ENCODE results near the gene NAT10.

Gene NAT10

DNA sequence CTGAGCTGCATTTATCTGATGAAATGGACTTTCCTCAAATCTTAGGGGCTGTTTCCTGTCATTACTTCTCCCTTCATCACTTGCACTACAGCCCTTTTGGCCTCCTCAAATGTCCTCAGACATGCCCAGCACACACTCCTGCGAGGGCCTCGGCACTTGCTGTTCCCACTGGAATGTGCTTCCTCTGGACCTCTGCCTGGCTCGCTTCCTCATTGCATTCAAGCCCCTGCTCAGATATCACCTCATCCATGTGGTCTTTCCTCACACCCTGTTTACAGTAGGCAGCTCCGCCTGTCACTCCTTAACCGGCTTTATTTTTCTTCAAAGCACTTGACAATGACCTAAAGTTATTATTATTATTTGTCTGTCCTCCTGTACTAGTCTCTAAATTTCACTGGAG lies 9.0 kb downstream of the NAT10 start:
- no peak for TF ChIP-seq TAF1 (IDR thresholded peaks at IDR 0.05; ENCODE audit: borderline replicate concordance, low read depth, low read length)
- TF ChIP-seq POLR2AphosphoS5 (IDR thresholded peaks at IDR 0.05; ENCODE audit: low read depth, low read length): no peak
- no peak for FAIRE-seq
- DNase-seq (ENCODE audit: insufficient read length): no peak

DNA sequence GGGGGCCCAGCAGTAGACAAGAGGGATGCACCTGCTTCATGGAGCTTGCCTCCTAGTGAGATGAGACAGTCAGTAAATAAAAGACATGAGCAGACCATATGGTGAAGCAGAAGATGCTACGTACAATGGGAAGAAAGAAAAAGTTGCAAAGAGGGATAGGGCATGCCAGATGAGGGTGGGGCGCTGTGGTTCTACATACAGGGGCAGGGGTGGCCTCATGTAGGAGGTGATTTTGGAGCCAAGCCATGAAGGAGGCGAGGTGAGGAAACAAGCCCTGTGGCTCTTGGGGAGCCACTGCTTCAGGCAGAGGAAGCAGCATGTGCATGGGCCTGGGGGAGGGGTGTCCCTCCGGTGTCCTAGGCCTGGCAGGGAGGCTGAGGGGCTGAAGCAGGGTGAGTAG lies 15.2 kb downstream of the NAT10 start:
- FAIRE-seq (no peak), DNase-seq (ENCODE audit: insufficient read length) (no peak)
- TF ChIP-seq POLR2A (IDR thresholded peaks at IDR 0.05; ENCODE audit: low read depth, low read length) (no peak), POLR2AphosphoS5 (IDR thresholded peaks at IDR 0.05; ENCODE audit: low read depth, low read length) (no peak), TAF1 (IDR thresholded peaks at IDR 0.05; ENCODE audit: borderline replicate concordance, low read depth, low read length) (no peak)

DNA sequence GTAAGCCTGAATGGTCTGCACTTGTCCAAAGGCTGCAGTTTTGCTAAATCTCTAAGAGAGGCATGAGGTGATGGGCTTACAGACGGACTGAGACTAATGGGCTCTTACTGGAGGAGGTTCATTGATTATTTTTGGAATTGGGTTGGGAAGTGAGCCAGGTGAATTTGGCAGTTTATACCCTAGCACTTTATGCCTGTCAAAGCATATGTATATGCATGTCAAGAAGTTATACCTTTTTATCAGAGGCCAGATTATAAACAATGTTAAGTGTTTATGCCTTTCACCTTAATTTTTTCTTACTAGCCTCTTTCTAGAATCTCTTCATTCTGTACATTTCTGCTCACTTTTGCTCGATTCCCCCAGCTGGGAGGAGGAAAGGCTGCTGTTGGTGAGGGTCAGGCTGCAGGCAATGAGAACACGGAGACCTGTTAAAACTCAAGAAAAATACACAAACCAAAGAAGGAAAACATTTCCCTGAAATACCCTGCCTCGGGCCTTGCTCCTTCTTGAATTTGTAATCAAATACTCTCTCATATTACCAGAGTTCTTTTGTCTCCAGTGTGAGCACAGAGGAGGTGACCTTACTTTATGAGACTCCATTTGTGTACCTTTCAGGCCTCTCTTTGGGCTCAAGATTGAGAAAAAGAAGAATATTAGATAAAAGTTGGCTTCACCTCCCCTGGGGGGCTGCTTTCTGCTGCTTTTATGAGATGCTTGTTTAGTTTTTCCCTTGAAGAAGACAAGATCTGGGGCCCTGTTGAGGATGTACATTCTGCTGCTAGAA lies 19.6 kb downstream of the NAT10 start:
- DNase-seq (ENCODE audit: insufficient read length): no peak
- TF ChIP-seq TAF1 (IDR thresholded peaks at IDR 0.05; ENCODE audit: borderline replicate concordance, low read depth, low read length) (no peak), POLR2AphosphoS5 (IDR thresholded peaks at IDR 0.05; ENCODE audit: low read depth, low read length) (no peak), POLR2A (IDR thresholded peaks at IDR 0.05; ENCODE audit: low read depth, low read length) (no peak)

DNA sequence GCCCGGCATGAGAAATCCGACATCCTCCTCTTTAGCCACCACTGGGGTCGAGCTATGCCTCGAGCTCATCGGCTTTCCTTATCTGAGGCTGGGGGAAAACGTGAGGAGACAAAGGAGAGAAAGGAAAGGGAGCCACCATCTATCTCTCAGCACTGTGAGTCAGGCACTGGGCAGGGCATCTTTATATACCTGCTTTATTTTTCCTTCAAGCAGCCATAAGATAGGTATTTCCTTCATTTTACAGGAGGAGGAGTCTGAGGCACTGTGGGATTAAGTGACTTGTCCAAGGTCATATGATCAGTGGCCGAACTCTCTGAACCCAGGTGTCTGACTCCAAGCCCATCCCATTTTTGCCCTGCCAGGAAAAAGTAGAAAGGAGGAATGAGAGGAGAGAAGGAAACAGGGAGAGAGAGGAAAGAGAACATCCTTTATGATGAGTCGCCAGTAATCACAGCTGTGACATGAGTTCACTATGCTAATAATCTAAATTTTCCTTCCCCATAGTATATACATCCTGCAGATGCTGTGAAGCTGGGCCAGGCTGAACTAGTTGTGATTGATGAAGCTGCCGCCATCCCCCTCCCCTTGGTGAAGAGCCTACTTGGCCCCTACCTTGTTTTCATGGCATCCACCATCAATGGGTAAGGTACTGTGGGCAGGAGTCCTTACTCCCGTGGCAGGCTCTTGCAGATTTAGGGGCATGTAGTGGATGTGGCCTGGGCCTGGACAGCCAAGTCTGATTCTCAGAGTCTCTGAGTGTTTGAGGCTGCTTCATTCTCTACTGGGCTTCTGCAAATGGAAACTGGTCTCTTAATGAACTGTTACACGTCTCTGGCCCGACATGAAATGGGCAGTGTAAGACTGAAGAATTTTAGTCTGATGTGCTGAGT lies 21.8 kb downstream of the NAT10 start:
- TF ChIP-seq TAF1 (IDR thresholded peaks at IDR 0.05; ENCODE audit: borderline replicate concordance, low read depth, low read length) (no peak), POLR2AphosphoS5 (IDR thresholded peaks at IDR 0.05; ENCODE audit: low read depth, low read length) (no peak), POLR2A (IDR thresholded peaks at IDR 0.05; ENCODE audit: low read depth, low read length) (no peak)
- no peak for FAIRE-seq

More for the DNA sequence above, 19.6 kb downstream of the NAT10 start:
- no peak for FAIRE-seq

DNA sequence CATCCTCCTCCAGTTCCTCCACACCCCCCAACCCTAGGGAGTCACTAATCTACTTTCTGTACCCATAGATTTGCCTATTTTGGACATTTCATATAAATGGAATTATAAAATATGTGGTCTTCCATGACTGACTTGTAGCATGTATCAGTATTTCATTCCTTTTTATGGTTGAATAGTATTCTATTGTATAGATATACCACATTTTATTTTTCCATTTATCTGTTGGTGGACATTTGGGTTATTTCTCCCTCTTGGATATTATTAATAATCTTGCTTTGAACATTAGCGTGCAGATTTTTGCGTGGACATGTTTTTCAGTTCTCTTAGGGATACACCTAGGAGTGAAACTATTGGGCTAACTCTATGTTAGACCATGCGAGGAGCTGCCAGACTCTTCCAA lies 23.4 kb downstream of the NAT10 start:
- DNase-seq (ENCODE audit: insufficient read length): no peak
- FAIRE-seq: no peak
- TF ChIP-seq TAF1 (IDR thresholded peaks at IDR 0.05; ENCODE audit: borderline replicate concordance, low read depth, low read length): no peak
- no peak for TF ChIP-seq POLR2AphosphoS5 (IDR thresholded peaks at IDR 0.05; ENCODE audit: low read depth, low read length)
- no peak for TF ChIP-seq POLR2A (IDR thresholded peaks at IDR 0.05; ENCODE audit: low read depth, low read length)

More for the DNA sequence above, 21.8 kb downstream of the NAT10 start:
- DNase-seq (ENCODE audit: insufficient read length): no peak

DNA sequence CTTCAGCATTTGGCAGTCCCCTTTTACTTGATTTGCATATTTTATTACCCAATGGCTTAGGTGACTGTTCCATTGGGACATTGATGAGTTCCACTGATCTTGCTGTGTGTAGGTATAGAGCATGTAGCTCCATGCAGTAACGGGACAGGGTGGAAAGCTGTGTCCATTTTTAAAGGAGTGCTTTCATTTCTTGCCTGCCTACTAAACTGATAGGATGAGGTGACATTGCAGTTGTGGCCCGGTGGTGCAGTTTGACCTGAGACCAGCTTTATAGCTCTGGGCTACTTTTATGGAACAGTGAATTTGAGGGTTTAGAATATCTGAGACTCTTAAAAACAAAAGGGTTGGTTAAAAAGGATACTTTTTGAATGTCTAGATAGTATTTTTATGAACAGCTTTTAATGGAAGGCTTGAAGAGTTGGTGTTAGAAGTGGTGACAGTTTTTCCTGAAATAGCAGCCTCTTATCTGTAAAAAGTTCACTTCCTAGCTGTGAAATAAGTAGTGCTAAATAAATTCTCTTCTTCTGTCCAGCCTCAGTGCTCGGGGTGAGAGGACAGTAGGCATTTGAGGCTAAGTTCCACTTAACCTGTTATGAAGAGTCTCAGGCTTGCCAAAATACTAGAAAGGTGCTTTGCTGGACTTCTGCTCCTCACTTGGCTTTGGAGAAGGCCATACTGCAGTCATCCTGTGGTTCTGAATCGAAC lies 27.0 kb downstream of the NAT10 start:
- no peak for DNase-seq (ENCODE audit: insufficient read length)
- FAIRE-seq: no peak
- no peak for TF ChIP-seq POLR2AphosphoS5 (IDR thresholded peaks at IDR 0.05; ENCODE audit: low read depth, low read length)

DNA sequence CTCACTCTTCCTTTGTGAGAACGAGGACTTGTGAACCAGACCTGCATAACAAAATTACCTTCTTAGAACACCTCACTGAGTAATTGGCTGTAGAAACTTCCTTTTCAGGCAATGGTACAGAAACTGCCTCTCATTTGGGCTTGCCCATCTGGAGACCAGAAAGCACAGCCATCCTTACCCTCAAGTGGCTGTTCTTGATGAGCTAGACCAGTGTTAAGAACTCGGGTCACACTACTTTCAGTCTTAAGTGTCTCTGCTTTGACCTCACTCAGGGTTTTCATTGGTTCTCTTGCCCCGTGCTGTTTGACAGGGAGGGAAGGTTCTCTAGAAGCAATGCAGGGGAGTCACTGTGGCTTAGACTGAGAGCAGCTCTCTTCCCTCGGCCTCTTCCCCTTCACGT lies 29.3 kb downstream of the NAT10 start:
- no peak for DNase-seq (ENCODE audit: insufficient read length)
- TF ChIP-seq POLR2AphosphoS5 (IDR thresholded peaks at IDR 0.05; ENCODE audit: low read depth, low read length) (no peak), POLR2A (IDR thresholded peaks at IDR 0.05; ENCODE audit: low read depth, low read length) (no peak), TAF1 (IDR thresholded peaks at IDR 0.05; ENCODE audit: borderline replicate concordance, low read depth, low read length) (no peak)
- peak; percentile 70 for FAIRE-seq

DNA sequence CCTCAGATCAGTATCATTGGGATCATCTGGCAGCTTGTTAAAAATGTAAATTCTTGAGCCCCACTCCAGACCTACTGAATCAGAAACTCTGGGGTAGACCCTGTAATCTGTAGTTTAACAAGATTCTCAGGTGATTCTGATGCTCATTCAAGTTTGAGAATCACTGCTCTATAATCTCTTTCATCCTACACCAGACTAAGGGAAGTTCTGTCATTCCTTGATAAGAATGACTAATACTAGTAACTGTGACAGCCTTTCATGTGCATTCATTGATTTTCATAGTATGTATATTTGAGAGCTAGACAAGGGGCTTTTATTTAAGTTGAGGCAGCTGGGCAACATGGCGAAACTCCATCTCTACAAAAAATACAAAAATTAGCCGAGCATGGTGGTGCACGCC lies 30.0 kb downstream of the NAT10 start:
- DNase-seq (ENCODE audit: insufficient read length) (no peak), FAIRE-seq (no peak)
- TF ChIP-seq POLR2A (IDR thresholded peaks at IDR 0.05; ENCODE audit: low read depth, low read length): no peak
- TF ChIP-seq POLR2AphosphoS5 (IDR thresholded peaks at IDR 0.05; ENCODE audit: low read depth, low read length): no peak
- TF ChIP-seq TAF1 (IDR thresholded peaks at IDR 0.05; ENCODE audit: borderline replicate concordance, low read depth, low read length): no peak

DNA sequence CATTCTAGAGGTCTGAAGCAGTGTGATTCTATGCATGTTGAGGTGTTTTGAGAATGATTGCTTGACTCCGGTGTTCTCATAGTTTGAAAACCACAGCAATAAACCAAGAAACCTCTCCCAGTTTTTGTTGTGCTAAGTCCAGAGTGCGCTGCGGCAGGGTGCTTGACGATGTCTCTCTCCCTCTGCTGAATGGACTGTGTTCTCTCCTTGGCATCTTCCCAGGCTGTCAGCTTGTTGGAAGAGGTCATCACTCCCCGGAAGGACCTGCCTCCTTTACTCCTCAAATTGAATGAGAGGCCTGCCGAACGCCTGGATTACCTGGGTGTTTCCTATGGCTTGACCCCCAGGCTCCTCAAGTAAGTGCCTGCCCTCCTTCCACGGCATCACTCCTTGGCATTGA lies 31.0 kb downstream of the NAT10 start:
- DNase-seq (ENCODE audit: insufficient read length) (no peak), FAIRE-seq (no peak)
- no peak for TF ChIP-seq POLR2AphosphoS5 (IDR thresholded peaks at IDR 0.05; ENCODE audit: low read depth, low read length)
- no peak for TF ChIP-seq TAF1 (IDR thresholded peaks at IDR 0.05; ENCODE audit: borderline replicate concordance, low read depth, low read length)
- no peak for TF ChIP-seq POLR2A (IDR thresholded peaks at IDR 0.05; ENCODE audit: low read depth, low read length)

DNA sequence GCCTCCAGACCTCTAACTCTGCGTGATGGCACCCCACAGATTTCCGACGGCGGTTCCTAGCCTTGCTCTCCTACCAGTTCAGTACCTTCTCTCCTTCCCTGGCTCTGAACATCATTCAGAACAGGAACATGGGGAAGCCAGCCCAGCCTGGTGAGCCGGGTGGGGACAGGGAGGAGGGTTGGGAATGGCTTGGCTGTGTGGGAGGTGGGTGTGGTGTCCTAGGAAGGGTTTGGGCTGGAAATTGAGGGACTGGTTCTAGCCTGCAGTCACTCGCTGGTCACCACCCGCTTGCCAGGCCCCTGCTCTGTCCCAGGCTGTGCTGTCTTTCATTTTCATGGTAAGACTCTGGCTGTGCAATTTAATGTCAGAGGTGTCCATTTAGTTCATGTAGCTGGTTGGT lies 33.9 kb downstream of the NAT10 start:
- FAIRE-seq: no peak
- no peak for TF ChIP-seq TAF1 (IDR thresholded peaks at IDR 0.05; ENCODE audit: borderline replicate concordance, low read depth, low read length)
- no peak for TF ChIP-seq POLR2AphosphoS5 (IDR thresholded peaks at IDR 0.05; ENCODE audit: low read depth, low read length)
- TF ChIP-seq POLR2A (IDR thresholded peaks at IDR 0.05; ENCODE audit: low read depth, low read length): no peak
- no peak for DNase-seq (ENCODE audit: insufficient read length)

DNA sequence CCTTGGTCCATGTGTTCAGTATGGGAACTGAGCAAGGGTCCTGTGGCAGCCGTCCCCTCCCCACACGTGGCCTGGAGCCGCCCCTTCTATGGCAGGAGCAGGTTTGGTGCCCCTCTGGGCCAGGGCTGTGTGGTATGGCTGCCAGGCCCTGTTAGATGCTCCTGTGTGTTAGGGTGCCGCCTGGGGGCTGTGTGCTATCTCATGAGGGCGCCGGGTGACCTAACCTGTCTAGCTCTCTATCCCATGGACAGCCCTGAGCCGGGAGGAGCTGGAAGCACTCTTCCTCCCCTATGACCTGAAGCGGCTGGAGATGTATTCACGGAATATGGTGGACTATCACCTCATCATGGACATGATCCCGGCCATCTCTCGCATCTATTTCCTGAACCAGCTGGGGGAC lies 34.7 kb downstream of the NAT10 start:
- no peak for TF ChIP-seq POLR2A (IDR thresholded peaks at IDR 0.05; ENCODE audit: low read depth, low read length)
- no peak for TF ChIP-seq POLR2AphosphoS5 (IDR thresholded peaks at IDR 0.05; ENCODE audit: low read depth, low read length)
- TF ChIP-seq TAF1 (IDR thresholded peaks at IDR 0.05; ENCODE audit: borderline replicate concordance, low read depth, low read length): no peak
- FAIRE-seq (no peak), DNase-seq (ENCODE audit: insufficient read length) (no peak)

All from GM12892 (cell line).